Gastrocnemius medialis (tissue), 4 donors: ENCODE results near the gene SLC6A1. TPM values are rescaled to one million over a fixed set of nuclear protein-coding genes. Genes with fewer than 3 reads are reported as not detected.

ENCODE experiments used
- ATAC-seq, 2 donors: fragments of 150-250 bp; one replicate each; pipeline ENCODE4 v1.9.1; 2016
- DNase-seq, 2 donors: peaks; one replicate each; pipeline ENCODE4 v3.0.0-alpha.2; 2019
- H3K27ac ChIP-seq, 4 donors: fragments of 200-600 bp; sonication (generic); 1 replicate in 1 of 4; 2 replicates in 3 of 4; pipeline ENCODE4 v1.5.1; 2016 to 2018; ENCODE audit warnings: mild to moderate bottlenecking in 2 of 4, moderate library complexity in 1 of 4
- H3K27me3 ChIP-seq, 3 donors: fragments of 200-600 bp; sonication (generic) in 2 of 3; 1 replicate in 1 of 3; 2 replicates in 2 of 3; pipeline versions ENCODE4 v1.5.1 to v1.6.0; 2016 to 2019; ENCODE audit warnings: mild to moderate bottlenecking in 1 of 3, moderate library complexity in 1 of 3
- H3K36me3 ChIP-seq, 2 donors: fragments of 200-600 bp; sonication (generic) in 1 of 2; one replicate each; pipeline ENCODE4 v1.5.1; 2017 to 2018
- H3K4me1 ChIP-seq, 2 donors: fragments of 200-600 bp; sonication (generic) in 1 of 2; one replicate each; pipeline ENCODE4 v1.5.1; 2016 to 2017; ENCODE audit warnings: mild to moderate bottlenecking in 2 of 2
- H3K4me3 ChIP-seq, 4 donors: fragments of 200-600 bp; sonication (generic) in 3 of 4; 1 replicate in 1 of 4; 2 replicates in 3 of 4; pipeline ENCODE4 v1.5.1; 2016 to 2019; ENCODE audit warnings: mild to moderate bottlenecking in 2 of 4
- H3K9me3 ChIP-seq, 3 donors: fragments of 200-600 bp; sonication (generic) in 2 of 3; 1 replicate in 1 of 3; 2 replicates in 2 of 3; pipeline ENCODE4 v1.5.1; 2016 to 2019
- POLR2A ChIP-seq, 2 donors: fragments of 450-650 bp; IDR thresholded peaks; one replicate each; pipeline ENCODE4 v1.6.1; 2017; ENCODE audit warnings: antibody characterized with exemption in 2 of 2, mild to moderate bottlenecking in 2 of 2, moderate library complexity in 2 of 2
- in situ Hi-C, 4 donors: fragments of 200-750 bp; cut with MboI; loops; one replicate each; pipeline versions ENCODE4 v1.15.0 to v1.8.0; 2017; ENCODE audit warnings: low sequenced_read_pairs in 4 of 4
- intact Hi-C: fragments of 100-400 bp; cut with DNase I; formaldehyde crosslinking; loops from one replicate; pipeline ENCODE4 v1.15.1; 2023; ENCODE audit warnings: low total_unique reads
- total RNA-seq, 4 donors: library from RNA; depleted of rRNA; stranded (reverse); fragments of >200 nt; gene quantifications; one replicate each; pipeline versions ENCODE4 v1.1.0 to v1.2.3, GENCODE V29; 2016
- TF ChIP-seq, protein P1 (sequence below), 5 experiments: fragments of 450-650 bp in 3 of 5; fragments of 200-600 bp in 2 of 5; sonication (generic) in 2 of 5; IDR thresholded peaks in 4 of 5; conservative IDR thresholded peaks in 1 of 5; 1 replicate in 4 of 5; 2 replicates in 1 of 5; pipeline ENCODE4 v1.5.1; 2016 to 2019; ENCODE audit warnings: antibody characterized with exemption in 5 of 5, mild to moderate bottlenecking in 3 of 5, moderate library complexity in 3 of 5

SLC6A1 gene
- total RNA-seq, 4 donors from 2014 or later, result 0.23 to 0.36 (median 0.31) TPM

DNA sequence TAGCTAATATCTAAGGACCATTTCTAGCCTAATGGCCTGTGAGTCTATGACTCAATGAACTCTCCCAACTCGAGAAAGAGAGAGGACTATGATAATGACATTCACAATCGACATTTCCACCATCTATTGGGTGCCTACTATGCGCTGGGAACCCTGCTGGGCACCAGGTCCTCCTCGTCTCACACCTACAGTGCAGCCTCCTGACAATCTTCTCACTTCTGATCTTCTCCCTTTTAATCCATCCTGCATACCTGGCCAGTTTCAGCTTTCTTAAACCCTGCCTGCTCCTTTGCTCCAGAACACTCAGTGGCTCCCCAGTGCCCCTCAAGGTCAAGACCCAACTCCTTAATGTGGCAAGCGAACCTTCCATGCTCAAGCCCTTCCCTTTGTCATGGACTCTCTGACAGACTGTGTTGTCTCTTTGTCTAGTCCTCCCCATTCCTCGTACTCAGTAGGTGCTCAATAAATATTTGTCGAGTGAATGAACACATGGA is 3.5 kb upstream of the SLC6A1 start:
- intact Hi-C loops, result no loop called here

DNA sequence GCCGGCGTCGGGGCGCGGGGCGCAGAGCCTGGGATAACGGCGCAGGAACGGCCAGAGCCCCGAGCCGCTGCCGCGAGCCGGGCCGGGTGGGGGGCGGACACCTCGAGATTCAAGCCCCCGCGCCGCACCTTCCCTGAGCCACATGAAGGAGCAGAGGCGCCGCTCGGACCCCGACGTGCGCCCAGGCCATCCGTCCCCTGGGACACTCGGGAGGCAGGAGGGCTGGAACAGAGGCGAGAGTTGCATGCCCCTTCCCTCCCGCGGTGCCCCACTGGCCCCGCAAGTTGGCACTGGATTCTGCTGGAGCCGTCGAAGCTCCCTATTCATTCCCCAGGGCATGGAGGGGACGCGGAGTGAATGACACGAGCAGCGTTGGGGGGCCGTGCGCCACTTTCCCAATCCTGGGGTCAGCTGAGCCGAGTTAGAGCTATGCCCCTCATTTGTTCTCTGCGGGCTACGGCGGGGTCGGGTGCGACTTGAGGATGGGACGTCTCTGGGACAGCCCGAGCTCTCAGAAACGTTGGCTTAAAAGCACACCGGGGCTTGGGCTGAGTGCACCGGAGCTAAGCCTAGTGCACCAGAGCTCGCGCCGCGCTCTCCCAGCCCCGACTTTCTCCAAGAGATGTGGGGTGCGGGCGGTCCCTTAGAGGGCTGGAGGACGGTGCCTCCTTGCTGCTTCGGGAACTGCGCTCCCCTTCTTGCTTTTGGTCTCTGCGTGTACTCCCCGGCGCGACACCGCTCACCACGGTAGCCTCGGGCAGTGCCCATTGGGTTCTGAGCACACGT is 588 bp downstream of the SLC6A1 start:
- Histone ChIP-seq H3K4me3 (peak overlapping the region; percentile 33 to 40 (median 34)), H3K27me3 (peaks cover 36 to 43% (median 42%) of the 10 kb centered on the region in 3 donors), H3K36me3 (no peaks in the 10 kb centered on the region), H3K27ac (peak overlapping the region in 1 of 4 donors; percentile 33), H3K4me1 (no peaks in the 10 kb centered on the region), H3K9me3 (no peaks in the 10 kb centered on the region)
- intact Hi-C loops (no loop called here), in situ Hi-C loops (no loop called here)
- DNase-seq (no peak), ATAC-seq (peak in 1 of 2 donors; percentile 21)
- no peak for TF ChIP-seq POLR2A (IDR thresholded peaks at IDR 0.05)
- TF ChIP-seq, protein P1, sequence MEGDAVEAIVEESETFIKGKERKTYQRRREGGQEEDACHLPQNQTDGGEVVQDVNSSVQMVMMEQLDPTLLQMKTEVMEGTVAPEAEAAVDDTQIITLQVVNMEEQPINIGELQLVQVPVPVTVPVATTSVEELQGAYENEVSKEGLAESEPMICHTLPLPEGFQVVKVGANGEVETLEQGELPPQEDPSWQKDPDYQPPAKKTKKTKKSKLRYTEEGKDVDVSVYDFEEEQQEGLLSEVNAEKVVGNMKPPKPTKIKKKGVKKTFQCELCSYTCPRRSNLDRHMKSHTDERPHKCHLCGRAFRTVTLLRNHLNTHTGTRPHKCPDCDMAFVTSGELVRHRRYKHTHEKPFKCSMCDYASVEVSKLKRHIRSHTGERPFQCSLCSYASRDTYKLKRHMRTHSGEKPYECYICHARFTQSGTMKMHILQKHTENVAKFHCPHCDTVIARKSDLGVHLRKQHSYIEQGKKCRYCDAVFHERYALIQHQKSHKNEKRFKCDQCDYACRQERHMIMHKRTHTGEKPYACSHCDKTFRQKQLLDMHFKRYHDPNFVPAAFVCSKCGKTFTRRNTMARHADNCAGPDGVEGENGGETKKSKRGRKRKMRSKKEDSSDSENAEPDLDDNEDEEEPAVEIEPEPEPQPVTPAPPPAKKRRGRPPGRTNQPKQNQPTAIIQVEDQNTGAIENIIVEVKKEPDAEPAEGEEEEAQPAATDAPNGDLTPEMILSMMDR (IDR thresholded peaks at IDR 0.05 in 4 of 5, conservative IDR thresholded peaks at IDR 0.05 in 1 of 5), result no peak

More for the DNA sequence above, 3.5 kb upstream of the SLC6A1 start:
- H3K27me3 ChIP-seq, result peaks cover 25 to 30% (median 25%) of the 10 kb centered on the region in 3 donors
- no peak for ATAC-seq
- H3K9me3 ChIP-seq, result no peaks in the 10 kb centered on the region
- H3K27ac ChIP-seq, result no peak overlapping the region
- no peak for TF ChIP-seq POLR2A (IDR thresholded peaks at IDR 0.05)
- TF ChIP-seq, protein P1 (IDR thresholded peaks at IDR 0.05 in 4 of 5, conservative IDR thresholded peaks at IDR 0.05 in 1 of 5), result no peak
- no peaks in the 10 kb centered on the region for H3K36me3 ChIP-seq
- in situ Hi-C loops, result no loop called here
- no peaks in the 10 kb centered on the region for H3K4me1 ChIP-seq
- no peak for DNase-seq
- no peak overlapping the region for H3K4me3 ChIP-seq

DNA sequence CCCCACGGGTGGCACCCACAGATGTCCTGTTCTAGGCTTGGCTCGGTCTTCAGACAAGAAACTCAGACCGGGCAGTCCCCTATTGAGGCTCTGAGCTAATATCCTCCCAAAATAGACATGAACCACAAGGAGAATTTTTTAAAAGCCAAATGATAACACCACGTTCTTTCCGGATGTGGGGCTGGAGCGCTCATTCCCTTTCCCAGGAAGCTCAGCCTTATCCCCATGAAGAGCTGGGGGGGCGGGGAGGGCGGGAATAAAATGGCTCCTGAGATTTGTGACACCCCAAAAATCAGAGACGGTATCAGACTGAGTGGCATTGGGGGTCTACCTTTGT is 1.1 kb downstream of the SLC6A1 start:
- Histone ChIP-seq H3K4me3 (peak overlapping the region; percentile 33 to 40 (median 34)), H3K27me3 (peaks cover 36 to 43% (median 42%) of the 10 kb centered on the region in 3 donors), H3K36me3 (no peaks in the 10 kb centered on the region), H3K9me3 (no peaks in the 10 kb centered on the region), H3K27ac (peak overlapping the region in 1 of 4 donors; percentile 33), H3K4me1 (no peaks in the 10 kb centered on the region)
- peak in 1 of 2 donors; percentile 26 for ATAC-seq
- intact Hi-C loops, result no loop called here
- DNase-seq, result no peak
- no peak for TF ChIP-seq POLR2A (IDR thresholded peaks at IDR 0.05)
- TF ChIP-seq, protein P1 (IDR thresholded peaks at IDR 0.05 in 4 of 5, conservative IDR thresholded peaks at IDR 0.05 in 1 of 5), result no peak
- in situ Hi-C loops, result no loop called here

DNA sequence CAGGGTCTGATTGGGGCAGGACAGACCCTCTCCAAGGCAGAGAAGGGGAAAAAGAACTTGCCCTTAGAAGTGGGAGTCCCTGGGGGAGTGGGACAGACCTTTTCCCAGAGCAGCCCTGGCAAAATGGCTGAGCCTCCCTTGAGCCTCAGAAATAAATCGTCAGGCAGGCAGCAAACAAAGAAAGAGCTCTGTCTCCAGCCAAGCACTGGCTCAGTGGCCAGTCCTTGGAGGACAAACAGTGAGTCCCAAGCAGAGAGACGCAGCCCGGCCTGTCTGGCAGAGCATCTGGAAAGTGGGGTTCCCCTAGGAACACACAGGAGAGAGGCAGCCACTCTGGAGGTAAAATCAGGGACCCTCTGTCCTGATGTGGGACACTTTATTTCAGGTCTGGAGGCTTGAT is 1.8 kb downstream of the SLC6A1 start:
- ATAC-seq (no peak), DNase-seq (no peak)
- H3K27me3 ChIP-seq, result peaks cover 36 to 43% (median 42%) of the 10 kb centered on the region in 3 donors
- H3K4me1 ChIP-seq, result no peaks in the 10 kb centered on the region
- no peak overlapping the region for H3K4me3 ChIP-seq
- intact Hi-C loops, result no loop called here
- no peaks in the 10 kb centered on the region for H3K36me3 ChIP-seq
- H3K27ac ChIP-seq, result no peak overlapping the region
- in situ Hi-C loops, result no loop called here
- no peak for TF ChIP-seq POLR2A (IDR thresholded peaks at IDR 0.05)
- TF ChIP-seq, protein P1 (IDR thresholded peaks at IDR 0.05 in 4 of 5, conservative IDR thresholded peaks at IDR 0.05 in 1 of 5), result no peak
- H3K9me3 ChIP-seq, result no peaks in the 10 kb centered on the region
